GM12892 (cell line): ENCODE data around the gene ODC1.

ENCODE experiments used
- DNase-seq: peaks from one replicate; pipeline ENCODE4 v3.0.0; 2011; ENCODE audit not compliant: insufficient read length
- FAIRE-seq: peaks from 2 replicates; lab custom pipeline; 2011; peaks lifted over from hg19 to GRCh38; lab: Jason Lieb, UNC
- POLR2A ChIP-seq: IDR thresholded peaks from 2 replicates; pipeline ENCODE4 v1.6.1; 2011; ENCODE audit warnings: low read depth, low read length, control low read depth
- POLR2AphosphoS5 ChIP-seq: IDR thresholded peaks from 2 replicates; pipeline ENCODE4 v1.6.1; 2011; ENCODE audit warnings: low read depth, low read length, control low read depth
- TAF1 ChIP-seq: IDR thresholded peaks from 2 replicates; pipeline ENCODE4 v1.6.1; 2011; ENCODE audit warnings: low read depth, mild to moderate bottlenecking, control low read depth, low read length, borderline replicate concordance

ODC1 gene

DNA sequence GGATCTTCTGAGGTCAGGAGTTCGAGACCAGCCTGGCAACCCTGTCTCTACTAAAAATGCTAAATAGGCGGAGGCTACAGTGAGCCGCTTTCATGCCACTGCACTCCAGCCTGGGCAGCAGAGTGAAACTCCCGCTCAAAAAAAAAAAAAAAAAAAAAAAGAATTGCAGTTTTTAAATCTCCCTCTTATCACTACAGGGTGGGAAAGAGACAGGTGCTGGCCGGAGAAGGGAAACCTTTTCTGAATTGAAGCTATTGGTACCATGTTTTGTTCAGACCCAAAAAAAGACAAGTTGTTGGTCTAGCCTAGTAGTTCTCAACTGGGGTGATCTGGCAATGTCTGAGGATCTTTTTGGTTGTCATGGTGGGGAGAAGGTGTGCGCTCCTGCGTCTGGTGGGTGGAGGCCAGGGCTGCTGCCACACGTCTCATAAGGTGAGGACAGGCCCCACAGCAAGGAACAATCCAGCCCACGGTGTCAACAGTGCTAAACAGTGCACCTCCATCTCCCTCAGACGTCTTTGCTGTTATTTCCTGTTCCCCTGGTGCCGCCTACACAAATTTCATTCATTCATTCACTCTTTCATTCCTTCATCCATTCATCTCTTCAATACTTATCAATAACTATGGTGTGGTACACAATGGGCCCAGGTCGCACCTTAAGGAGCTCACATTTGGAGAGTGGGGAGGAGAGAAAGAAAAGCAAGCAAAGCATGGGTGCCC, 28.8 kb upstream of the ODC1 start:
- DNase-seq, result no peak
- no peak for TF ChIP-seq POLR2AphosphoS5
- no peak for TF ChIP-seq POLR2A
- no peak for TF ChIP-seq TAF1
- no peak for FAIRE-seq

DNA sequence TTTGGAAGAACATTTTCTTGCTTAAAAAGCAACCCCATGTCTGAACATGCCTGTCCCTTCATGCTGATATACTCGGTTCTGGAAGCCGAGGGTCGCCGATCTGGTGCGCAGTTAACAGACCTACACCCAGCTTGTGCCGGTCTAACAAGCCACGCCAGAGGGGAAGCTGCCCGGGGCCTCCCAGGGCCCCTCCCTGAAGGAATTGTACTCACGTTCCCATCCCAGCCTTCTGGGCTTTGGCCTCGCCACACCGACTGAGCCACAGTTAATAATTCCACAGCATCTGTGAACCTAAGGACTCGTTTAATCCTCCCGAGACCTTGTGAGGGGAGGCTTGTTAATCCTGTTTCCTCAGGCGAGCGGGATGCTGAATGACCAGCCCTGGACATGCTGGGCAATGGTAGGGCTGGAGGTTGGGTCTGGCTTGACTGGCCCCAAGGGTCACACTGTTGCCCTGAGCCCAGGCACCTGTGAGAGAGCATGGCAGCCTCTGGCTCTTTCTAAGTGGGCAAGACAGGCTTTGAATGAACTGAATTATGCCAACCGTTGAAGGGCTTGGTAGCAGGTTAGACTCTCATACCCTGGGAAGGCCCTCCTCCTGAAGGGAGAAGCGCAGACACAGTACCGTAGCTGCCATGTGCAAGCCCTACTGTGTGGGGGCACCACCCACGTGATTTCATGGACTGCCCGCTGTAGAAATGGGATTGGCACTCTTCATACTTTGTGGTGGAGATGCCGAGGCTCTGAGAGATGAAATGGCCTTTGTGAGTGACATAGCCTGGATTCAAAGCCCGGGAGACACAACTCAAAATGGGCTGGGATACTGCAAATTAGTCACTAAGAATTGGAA, 27.9 kb upstream of the ODC1 start:
- DNase-seq, result no peak
- TF ChIP-seq TAF1 (no peak), POLR2A (no peak), POLR2AphosphoS5 (no peak)
- no peak for FAIRE-seq

DNA sequence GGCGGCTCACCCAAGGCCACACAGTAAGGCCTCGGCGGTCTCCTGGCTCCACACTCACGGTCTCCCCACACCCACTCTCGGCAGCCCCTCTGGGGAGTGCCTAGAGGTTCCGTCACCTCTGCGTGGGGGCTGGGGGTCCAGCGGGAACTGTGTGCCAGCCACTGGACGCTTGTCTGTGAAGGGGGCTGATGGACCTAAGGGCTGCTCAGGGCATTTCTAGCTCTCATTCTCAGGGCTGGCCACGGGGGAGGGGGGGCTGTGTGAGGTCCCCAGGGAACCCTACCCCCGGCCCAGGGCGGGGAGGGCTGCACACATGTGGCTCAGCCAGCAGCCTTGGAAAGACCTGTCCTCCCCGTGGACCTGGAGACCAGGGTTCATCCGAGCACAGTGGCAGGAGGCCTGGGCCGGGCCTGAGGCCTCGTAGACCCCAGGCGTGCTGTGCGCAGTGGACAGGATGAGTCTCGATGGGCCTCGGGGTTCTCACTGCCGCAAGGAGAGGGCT, 27.1 kb upstream of the ODC1 start:
- DNase-seq (no peak), FAIRE-seq (no peak)
- TF ChIP-seq POLR2AphosphoS5 (no peak), TAF1 (no peak), POLR2A (no peak)

DNA sequence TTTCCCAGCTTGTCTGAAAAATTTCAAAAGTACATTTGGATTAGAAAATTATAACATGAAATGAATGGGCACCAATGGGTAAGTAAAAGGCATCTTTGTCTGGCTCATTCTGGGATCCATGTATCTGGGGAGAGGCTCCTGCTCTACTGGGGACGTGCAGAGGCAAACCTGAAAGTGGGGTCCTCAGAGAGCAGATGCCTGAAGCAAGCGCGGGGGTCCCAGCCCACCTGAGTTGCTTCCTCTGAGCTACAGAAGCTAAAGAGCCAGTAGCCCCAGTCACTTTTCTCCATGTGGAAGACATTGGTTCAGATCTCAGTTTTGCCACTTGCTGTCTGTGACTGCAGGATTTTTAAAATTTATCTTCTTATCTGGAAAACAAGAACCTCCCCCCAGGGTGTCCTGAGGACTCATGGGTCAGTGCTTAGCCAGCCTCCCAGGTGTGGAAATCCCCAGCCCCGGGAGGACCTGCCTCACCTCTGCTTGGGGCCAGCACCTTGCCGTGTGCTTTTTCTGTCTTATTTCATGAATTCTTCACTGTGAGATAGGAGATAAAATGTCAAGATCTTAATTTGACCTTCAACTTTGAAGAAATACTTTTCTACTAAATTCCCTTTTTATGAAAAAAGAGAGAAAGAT, 25.1 kb upstream of the ODC1 start:
- FAIRE-seq, result no peak

DNA sequence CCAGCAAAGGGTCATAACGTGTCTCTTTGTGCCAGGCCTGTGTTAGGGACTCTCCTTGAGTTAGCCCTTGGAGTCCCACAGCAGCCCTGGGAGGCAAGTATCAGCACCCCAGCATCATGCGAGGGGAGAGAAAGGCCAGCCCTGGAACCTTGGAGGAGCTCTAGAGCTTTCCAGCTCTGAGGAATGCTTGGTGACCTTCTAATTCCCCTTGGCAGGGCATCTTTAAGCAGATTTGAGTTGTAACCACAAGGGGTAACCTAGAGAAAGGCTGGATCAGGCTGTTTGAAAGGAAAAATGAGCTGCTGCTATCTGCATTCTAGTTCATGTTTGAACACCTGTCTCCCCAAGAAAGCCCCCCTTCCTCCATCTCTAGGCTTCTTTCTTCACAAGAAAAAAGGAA, 23.8 kb upstream of the ODC1 start:
- DNase-seq (no peak), FAIRE-seq (no peak)

More for the DNA sequence above, 25.1 kb upstream of the ODC1 start:
- TF ChIP-seq TAF1 (no peak), POLR2AphosphoS5 (no peak), POLR2A (no peak)
- no peak for DNase-seq

DNA sequence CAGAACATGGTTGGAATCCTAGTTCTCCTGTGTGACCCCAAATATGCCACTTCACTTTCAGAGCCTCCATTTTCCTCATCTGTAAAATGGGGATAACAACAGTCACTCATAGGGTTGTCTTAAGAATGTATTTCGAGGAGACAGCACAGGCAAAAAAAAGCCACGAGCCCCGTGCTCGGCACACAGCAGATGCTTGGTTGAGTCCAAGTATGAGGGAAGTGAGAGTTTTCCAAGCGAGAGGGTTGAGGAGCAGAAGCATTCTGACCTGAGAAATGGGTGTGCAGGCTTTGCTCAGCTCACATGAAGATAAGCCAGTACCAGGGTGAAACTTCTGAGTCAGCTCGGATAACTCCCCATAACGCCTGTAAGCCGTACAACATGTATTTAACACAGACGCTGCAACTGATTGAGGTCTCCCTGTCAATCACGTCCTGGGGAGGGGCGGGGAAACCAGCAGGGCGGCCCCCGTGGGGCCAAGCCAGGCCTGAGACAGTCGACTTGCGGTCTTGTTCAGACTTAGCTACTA, 23.0 kb upstream of the ODC1 start:
- TF ChIP-seq POLR2AphosphoS5, result no peak
- TF ChIP-seq POLR2A, result no peak
- TF ChIP-seq TAF1, result no peak
- DNase-seq (no peak), FAIRE-seq (no peak)

More for the DNA sequence above, 23.8 kb upstream of the ODC1 start:
- TF ChIP-seq POLR2AphosphoS5, result no peak
- no peak for TF ChIP-seq POLR2A
- TF ChIP-seq TAF1, result no peak

DNA sequence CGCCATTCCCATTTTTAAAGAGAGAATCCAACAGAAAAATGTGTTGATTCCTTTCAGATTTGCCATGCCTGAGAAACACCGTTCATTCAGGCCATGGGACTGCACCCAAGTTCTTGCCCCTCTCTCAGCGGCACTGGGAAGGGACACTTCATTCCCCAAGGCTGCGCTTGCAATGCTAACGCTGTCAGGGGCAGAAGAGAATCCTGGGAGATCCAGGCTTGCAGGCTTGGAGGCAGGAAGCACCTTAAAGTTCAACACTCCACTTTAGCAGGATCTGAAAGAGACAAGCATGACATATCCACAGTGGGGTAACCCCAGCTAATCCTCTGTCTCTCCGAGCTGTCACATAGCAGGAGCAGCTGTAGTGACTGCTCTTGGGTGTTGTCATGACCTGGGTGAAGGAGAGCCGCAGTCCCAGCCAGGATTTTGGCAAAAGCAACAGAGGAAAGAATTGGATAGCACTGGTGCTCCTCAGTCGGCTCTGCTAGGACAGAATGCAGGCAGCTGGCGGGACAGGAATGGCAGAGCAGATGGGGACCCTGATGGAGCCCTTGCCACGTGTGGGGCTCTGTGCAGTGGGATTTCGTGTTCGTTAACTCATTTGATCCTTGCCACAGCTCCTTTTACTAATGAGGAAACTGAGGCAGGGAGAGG, 22.0 kb upstream of the ODC1 start:
- TF ChIP-seq POLR2A (no peak), POLR2AphosphoS5 (no peak), TAF1 (no peak)
- FAIRE-seq, result no peak
- DNase-seq, result no peak

DNA sequence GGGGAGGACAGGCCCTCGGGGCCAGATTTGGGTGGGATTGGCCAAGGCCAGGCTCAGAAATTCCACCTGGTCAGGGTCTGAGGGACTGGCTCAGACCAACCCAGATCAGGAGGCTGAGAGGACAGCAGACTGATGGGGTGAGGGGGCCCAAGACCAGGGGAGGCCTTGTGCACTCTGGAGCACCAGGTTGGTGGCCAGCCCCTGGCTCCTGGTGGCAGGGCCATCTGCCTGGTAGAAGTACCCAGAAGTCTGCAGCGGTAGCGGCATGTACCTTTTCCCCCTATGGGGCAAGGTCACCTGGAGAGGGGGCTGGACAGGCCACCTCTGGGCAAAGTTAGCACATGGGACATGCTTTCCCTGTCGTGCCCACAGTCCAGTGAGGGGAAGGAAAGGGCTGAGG, 21.2 kb upstream of the ODC1 start:
- FAIRE-seq (no peak), DNase-seq (no peak)
- TF ChIP-seq POLR2A, result no peak
- no peak for TF ChIP-seq TAF1
- no peak for TF ChIP-seq POLR2AphosphoS5

DNA sequence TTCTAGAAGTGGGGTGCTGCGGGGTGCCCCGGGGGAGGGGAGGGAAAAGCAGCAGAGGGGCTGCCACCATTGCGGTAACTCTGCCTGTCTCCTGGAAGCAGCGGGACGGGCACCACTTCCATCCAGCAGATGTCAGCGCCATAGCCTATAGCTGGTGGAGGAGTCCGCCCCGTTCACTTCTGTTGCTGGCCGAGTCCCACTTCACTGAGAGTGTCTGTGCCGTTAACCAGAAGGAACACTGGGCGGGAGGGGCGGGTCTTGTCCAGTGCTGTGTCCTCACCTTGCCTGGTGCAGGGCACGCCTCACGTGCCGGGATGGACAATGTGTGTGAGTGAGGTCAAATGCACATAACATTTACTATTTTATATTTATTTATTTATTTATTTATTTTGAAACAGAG, 19.3 kb upstream of the ODC1 start:
- no peak for FAIRE-seq

DNA sequence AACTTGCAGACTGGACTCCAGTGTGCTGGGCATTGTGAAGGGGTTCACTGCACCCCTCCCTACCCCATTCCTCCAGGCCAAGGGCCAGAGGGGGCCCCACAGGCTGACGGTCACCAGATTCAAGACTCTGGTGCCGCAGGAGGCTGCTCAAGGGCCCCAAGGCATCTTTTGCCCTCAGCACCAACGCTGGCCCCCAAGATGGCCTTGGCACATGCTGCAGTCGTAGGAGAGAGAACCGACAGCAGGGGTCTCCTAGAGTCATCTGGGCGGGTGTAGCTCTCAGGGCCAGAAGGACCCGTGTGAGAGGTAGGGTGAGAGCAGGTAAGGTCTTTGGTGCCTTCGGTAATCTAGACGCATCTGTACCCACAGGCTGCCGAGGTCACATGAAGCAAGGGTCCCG, 18.7 kb upstream of the ODC1 start:
- FAIRE-seq (no peak), DNase-seq (no peak)
- no peak for TF ChIP-seq POLR2A

More for the DNA sequence above, 19.3 kb upstream of the ODC1 start:
- no peak for DNase-seq
- TF ChIP-seq POLR2AphosphoS5, result no peak
- no peak for TF ChIP-seq POLR2A
- no peak for TF ChIP-seq TAF1

DNA sequence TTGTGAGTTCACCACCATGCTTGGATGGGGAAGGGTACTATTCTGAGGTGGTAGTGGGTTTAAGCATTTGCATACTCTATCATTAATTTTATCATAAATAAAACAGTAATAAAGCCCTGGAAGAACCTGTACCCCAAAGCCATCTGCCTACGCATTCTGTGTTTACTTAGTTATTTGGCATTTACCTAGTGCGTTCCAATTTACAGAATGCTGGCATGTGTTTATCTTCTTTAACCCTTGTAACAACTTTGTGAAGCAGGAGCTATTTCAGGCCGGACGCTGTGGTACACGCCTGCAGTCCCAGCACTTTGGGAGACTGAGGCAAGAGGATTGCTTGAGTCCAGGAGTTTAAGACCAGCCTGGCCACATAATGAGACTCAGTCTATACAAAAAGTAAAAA, 17.8 kb upstream of the ODC1 start:
- FAIRE-seq (no peak), DNase-seq (no peak)
- TF ChIP-seq TAF1, result no peak
- no peak for TF ChIP-seq POLR2A
- no peak for TF ChIP-seq POLR2AphosphoS5
